ENCODE measurements around the gene SAE1. TPM values are rescaled to one million over a fixed set of nuclear protein-coding genes. Genes with fewer than 3 reads are reported as not detected.

The SAE1 gene
- total and polyA plus RNA-seq, 2 donors, result 81.4 to 115 TPM

GRCh38 chr19:47172666-47173455 lies 42.2 kb downstream of the SAE1 start:
- H3K4me3 ChIP-seq (ENCODE audit: low read depth, low read length), result no peak overlapping the region
- H3K4me1 ChIP-seq (ENCODE audit: insufficient read depth), result peaks cover 3% of the 10 kb centered on the region
- no peak overlapping the region for H3K27ac ChIP-seq (ENCODE audit: low read depth)
- DNase-seq (ENCODE audit: extremely low spot score), result no peak
- WGBS, result 93% methylated on average over 19 of the region's 19 CpGs
- no peaks in the 10 kb centered on the region for H3K36me3 ChIP-seq (ENCODE audit: insufficient read depth)

- no peak overlapping the region for H3K27ac ChIP-seq (ENCODE audit: low read depth)
- no peak for DNase-seq (ENCODE audit: extremely low spot score)
- peaks cover 2% of the 10 kb centered on the region for H3K4me1 ChIP-seq (ENCODE audit: insufficient read depth)
- 58% methylated on average over 5 of the region's 5 CpGs for WGBS
- H3K36me3 ChIP-seq (ENCODE audit: insufficient read depth), result no peaks in the 10 kb centered on the region
- no peak overlapping the region for H3K4me3 ChIP-seq (ENCODE audit: low read depth, low read length)
Observed at GRCh38 chr19:47176071-47176626, 45.5 kb downstream of the SAE1 start.

- WGBS, result 20% methylated on average over 5 of the region's 5 CpGs
- Histone ChIP-seq H3K4me3 (ENCODE audit: low read depth, low read length) (no peak overlapping the region), H3K4me1 (ENCODE audit: insufficient read depth) (peaks cover 2% of the 10 kb centered on the region)
Observed at GRCh38 chr19:47176627-47177090, 46.0 kb downstream of the SAE1 start.

GRCh38 chr19:47179653-47180310 lies 49.1 kb downstream of the SAE1 start:
- H3K27ac ChIP-seq (ENCODE audit: low read depth), result no peak overlapping the region
- no peak overlapping the region for H3K4me3 ChIP-seq (ENCODE audit: low read depth, low read length)
- DNase-seq (ENCODE audit: extremely low spot score), result no peak
- H3K36me3 ChIP-seq (ENCODE audit: insufficient read depth), result no peaks in the 10 kb centered on the region
- H3K4me1 ChIP-seq (ENCODE audit: insufficient read depth), result peaks cover 2% of the 10 kb centered on the region
- 73% methylated on average over 4 of the region's 4 CpGs for WGBS

More at GRCh38 chr19:47176627-47177090, 46.0 kb downstream of the SAE1 start:
- H3K36me3 ChIP-seq (ENCODE audit: insufficient read depth), result no peaks in the 10 kb centered on the region
- no peak for DNase-seq (ENCODE audit: extremely low spot score)
- no peak overlapping the region for H3K27ac ChIP-seq (ENCODE audit: low read depth)

GRCh38 chr19:47183601-47184000 lies 53.0 kb downstream of the SAE1 start:
- WGBS, result 70% methylated on average over 2 of the region's 2 CpGs
- no peak overlapping the region for H3K27ac ChIP-seq (ENCODE audit: low read depth)
- no peaks in the 10 kb centered on the region for H3K4me1 ChIP-seq (ENCODE audit: insufficient read depth)
- H3K4me3 ChIP-seq (ENCODE audit: low read depth, low read length), result no peak overlapping the region
- no peaks in the 10 kb centered on the region for H3K36me3 ChIP-seq (ENCODE audit: insufficient read depth)
- DNase-seq (ENCODE audit: extremely low spot score), result no peak

- Histone ChIP-seq H3K4me3 (ENCODE audit: low read depth, low read length) (no peak overlapping the region), H3K27ac (ENCODE audit: low read depth) (peak overlapping the region; percentile 46), H3K4me1 (ENCODE audit: insufficient read depth) (peaks cover 2% of the 10 kb centered on the region), H3K36me3 (ENCODE audit: insufficient read depth) (no peaks in the 10 kb centered on the region)
- 71% methylated on average over 17 of the region's 17 CpGs for whole genome bisulfite sequencing
- DNase-seq (ENCODE audit: extremely low spot score), result no peak
Observed at GRCh38 chr19:47186446-47187334, 56.1 kb downstream of the SAE1 start.

- H3K4me1 ChIP-seq (ENCODE audit: insufficient read depth), result peaks cover 2% of the 10 kb centered on the region
- WGBS, result 92% methylated on average over 2 of the region's 2 CpGs
- no peak overlapping the region for H3K4me3 ChIP-seq (ENCODE audit: low read depth, low read length)
Observed at GRCh38 chr19:47187335-47187655, 56.7 kb downstream of the SAE1 start.

GRCh38 chr19:47187797-47188196 lies 57.2 kb downstream of the SAE1 start:
- no peak for DNase-seq (ENCODE audit: extremely low spot score)
- Histone ChIP-seq H3K36me3 (ENCODE audit: insufficient read depth) (no peaks in the 10 kb centered on the region), H3K4me1 (ENCODE audit: insufficient read depth) (peaks cover 2% of the 10 kb centered on the region), H3K27ac (ENCODE audit: low read depth) (no peak overlapping the region), H3K4me3 (ENCODE audit: low read depth, low read length) (no peak overlapping the region)
- 85% methylated on average over 6 of the region's 6 CpGs for WGBS

More at GRCh38 chr19:47187335-47187655, 56.7 kb downstream of the SAE1 start:
- no peaks in the 10 kb centered on the region for H3K36me3 ChIP-seq (ENCODE audit: insufficient read depth)
- no peak overlapping the region for H3K27ac ChIP-seq (ENCODE audit: low read depth)
- no peak for DNase-seq (ENCODE audit: extremely low spot score)

- DNase-seq (ENCODE audit: extremely low spot score), result no peak
- Histone ChIP-seq H3K4me1 (ENCODE audit: insufficient read depth) (peaks cover 2% of the 10 kb centered on the region), H3K4me3 (ENCODE audit: low read depth, low read length) (no peak overlapping the region), H3K27ac (ENCODE audit: low read depth) (peak overlapping the region; percentile 47), H3K36me3 (ENCODE audit: insufficient read depth) (no peaks in the 10 kb centered on the region)
- WGBS, result 85% methylated on average over 5 of the region's 5 CpGs
Observed at GRCh38 chr19:47188507-47189033, 57.9 kb downstream of the SAE1 start.

- Histone ChIP-seq H3K4me1 (ENCODE audit: insufficient read depth) (peaks cover 2% of the 10 kb centered on the region), H3K4me3 (ENCODE audit: low read depth, low read length) (no peak overlapping the region), H3K27ac (ENCODE audit: low read depth) (peak overlapping the region; percentile 66), H3K36me3 (ENCODE audit: insufficient read depth) (no peaks in the 10 kb centered on the region)
- 15% methylated on average over 12 of the region's 12 CpGs for WGBS
- peak; percentile 58 for DNase-seq (ENCODE audit: extremely low spot score)
Observed at GRCh38 chr19:47190167-47190727, 59.6 kb downstream of the SAE1 start.

GRCh38 chr19:47195434-47195833 lies 64.8 kb downstream of the SAE1 start:
- peaks cover under 1% of the 10 kb centered on the region for H3K4me1 ChIP-seq (ENCODE audit: insufficient read depth)
- no peak overlapping the region for H3K27ac ChIP-seq (ENCODE audit: low read depth)
- DNase-seq (ENCODE audit: extremely low spot score), result no peak
- WGBS, result 74% methylated on average over 1 of the region's 1 CpG
- H3K4me3 ChIP-seq (ENCODE audit: low read depth, low read length), result no peak overlapping the region
- H3K36me3 ChIP-seq (ENCODE audit: insufficient read depth), result no peaks in the 10 kb centered on the region

- H3K4me3 ChIP-seq (ENCODE audit: low read depth, low read length), result no peak overlapping the region
- 75% methylated on average over 4 of the region's 4 CpGs for WGBS
- no peak for DNase-seq (ENCODE audit: extremely low spot score)
- H3K36me3 ChIP-seq (ENCODE audit: insufficient read depth), result no peaks in the 10 kb centered on the region
- H3K27ac ChIP-seq (ENCODE audit: low read depth), result no peak overlapping the region
- H3K4me1 ChIP-seq (ENCODE audit: insufficient read depth), result no peaks in the 10 kb centered on the region
Observed at GRCh38 chr19:47197141-47197540, 66.5 kb downstream of the SAE1 start.

GRCh38 chr19:47200530-47200929 lies 69.9 kb downstream of the SAE1 start:
- 97% methylated on average over 3 of the region's 3 CpGs for whole genome bisulfite sequencing
- Histone ChIP-seq H3K27ac (ENCODE audit: low read depth) (no peak overlapping the region), H3K4me3 (ENCODE audit: low read depth, low read length) (no peak overlapping the region), H3K4me1 (ENCODE audit: insufficient read depth) (no peaks in the 10 kb centered on the region), H3K36me3 (ENCODE audit: insufficient read depth) (no peaks in the 10 kb centered on the region)
- no peak for DNase-seq (ENCODE audit: extremely low spot score)
